K562 (cell line): ENCODE results near the gene PID1. TPM values are rescaled to one million over a fixed set of nuclear protein-coding genes. Genes with fewer than 3 reads are reported as not detected.

ENCODE experiments used
- ATAC-seq: fragments of 200-7000 bp; cut with Tn5 transposase; 3 replicates; pipeline ENCODE4 v1.9.1; 2020; ENCODE audit warnings: moderate library complexity
- BruUV-seq: library from RNA; stranded (reverse); fragments of 400-500 nt; replicated peaks from 2 replicates; lab custom pipeline; 2021; lab: Mats Ljungman, UMichigan
- CTCF ChIA-PET: fragments of 300-600 bp; formaldehyde crosslinking; extraction: SDS; loops from one replicate; lab custom pipeline; 2021; ENCODE audit warnings: low intra/inter-chr PET ratio; lab: Yijun Ruan, JAX
- POLR2A ChIA-PET: fragments of 300-600, 350-650 bp; sonication (Branson Sonifier 250); formaldehyde crosslinking; extraction: SDS; loops from one replicate; lab custom pipeline; 2021; ENCODE audit warnings: antibody characterized with exemption, inconsistent platforms; lab: Yijun Ruan, JAX
- DNase-seq, 4 experiments: peaks; one replicate each; pipeline versions ENCODE4 v3.0.0 to v3.0.0-alpha.2; 2011 to 2018; ENCODE audit warnings: low spot score in 3 of 4, mixed read lengths in 3 of 4; ENCODE audit errors: extremely low read depth in 1 of 4
- FAIRE-seq: peaks from 2 replicates; lab custom pipeline; 2011; peaks lifted over from hg19 to GRCh38; lab: Jason Lieb, UNC
- H2AFZ ChIP-seq: 2 replicates; pipeline ENCODE4 v1.6.0; 2011; ENCODE audit warnings: low read depth, low read length, control low read depth, inconsistent platforms
- H3K27ac ChIP-seq: fragments of 200-600 bp; 3 replicates; pipeline ENCODE4 v1.8.0; 2011; ENCODE audit warnings: low read depth, mild to moderate bottlenecking, control low read depth, inconsistent platforms, low read length, moderate library complexity, mixed read lengths; ENCODE audit errors: extremely low read depth
- H3K27me3 ChIP-seq, 2 experiments: fragments of 300-600 bp in 1 of 2; 2 replicates in 1 of 2; 3 replicates in 1 of 2; pipeline versions ENCODE4 v1.6.0 to v1.8.0; 2011; ENCODE audit warnings: inconsistent platforms in 2 of 2, low read length in 2 of 2, mild to moderate bottlenecking in 1 of 2, mixed read lengths in 1 of 2, moderate library complexity in 1 of 2; ENCODE audit not compliant: control insufficient read depth in 2 of 2, insufficient read depth in 2 of 2
- H3K36me3 ChIP-seq: fragments of 300-600 bp; 3 replicates; pipeline ENCODE4 v1.8.0; 2011; ENCODE audit warnings: mild to moderate bottlenecking, low read length, inconsistent platforms; ENCODE audit not compliant: control insufficient read depth, insufficient read depth
- H3K4me1 ChIP-seq, 2 experiments: fragments of 200-600 bp in 1 of 2; replicated peaks in 1 of 2; 2 replicates in 1 of 2; 3 replicates in 1 of 2; pipeline versions ENCODE4 v1.5.1 to v1.8.0; 2011; ENCODE audit warnings: inconsistent platforms in 2 of 2, low read length in 2 of 2, mild to moderate bottlenecking in 1 of 2, mixed read lengths in 1 of 2, moderate library complexity in 1 of 2; ENCODE audit not compliant: control insufficient read depth in 2 of 2, insufficient read depth in 2 of 2
- H3K4me2 ChIP-seq: 2 replicates; pipeline ENCODE4 v1.6.1; 2011; ENCODE audit warnings: low read length, control low read depth, inconsistent platforms, mixed read lengths; ENCODE audit not compliant: insufficient read depth
- H3K4me3 ChIP-seq: fragments of 200-600 bp; sonication (generic), shearing (Covaris generic); 2 replicates; pipeline ENCODE4 v1.5.1; 2016; ENCODE audit warnings: control low read depth, inconsistent platforms
- H3K79me2 ChIP-seq: fragments of 200-600 bp; 3 replicates; pipeline ENCODE4 v1.8.0; 2011; ENCODE audit warnings: low read length, inconsistent platforms; ENCODE audit not compliant: control insufficient read depth, insufficient read depth
- H3K9ac ChIP-seq, 2 experiments: 2 replicates each; pipeline versions ENCODE4 v1.6.0 to v1.6.1; 2011; ENCODE audit warnings: low read depth in 2 of 2, low read length in 2 of 2, control low read depth in 1 of 2, inconsistent platforms in 1 of 2, mild to moderate bottlenecking in 1 of 2, mixed read lengths in 1 of 2; ENCODE audit not compliant: insufficient read depth in 1 of 2
- H3K9me1 ChIP-seq: one replicate; pipeline ENCODE4 v1.6.0; 2011; ENCODE audit warnings: inconsistent platforms, mild to moderate bottlenecking, low read length, moderate library complexity; ENCODE audit not compliant: control insufficient read depth, insufficient read depth
- H3K9me3 ChIP-seq: replicated peaks from 2 replicates; pipeline ENCODE4 v1.5.1; 2011; ENCODE audit warnings: low read depth, low read length, inconsistent platforms; ENCODE audit not compliant: control insufficient read depth, insufficient read depth
- H4K20me1 ChIP-seq: replicated peaks from 2 replicates; pipeline ENCODE4 v1.6.1; 2011; ENCODE audit warnings: low read length, inconsistent platforms, mixed read lengths; ENCODE audit not compliant: control insufficient read depth, insufficient read depth
- CSDE1 ChIP-seq, 2 experiments: fragments of 450-650 bp; IDR thresholded peaks; 2 replicates each; pipeline ENCODE4 v1.6.1; 2016; ENCODE audit warnings: mild to moderate bottlenecking in 1 of 2
- CXXC5 ChIP-seq: fragments of 250-450 bp; sonication (Bioruptor Pico); IDR thresholded peaks from 2 replicates; pipeline ENCODE4 v1.8.0; 2022; ENCODE audit warnings: inconsistent platforms, mild to moderate bottlenecking, moderate library complexity
- HBP1 ChIP-seq: fragments of 450-650 bp; formaldehyde crosslinking; IDR thresholded peaks from 2 replicates; pipeline ENCODE4 v1.4.0; 2022; ENCODE audit warnings: missing genetic modification characterization
- TEAD4 ChIP-seq, 2 experiments: sonication (generic) in 1 of 2; formaldehyde crosslinking in 1 of 2; IDR thresholded peaks; 2 replicates each; pipeline versions ENCODE4 v1.6.1 to v1.8.0; 2012 to 2022; ENCODE audit warnings: borderline replicate concordance in 1 of 2, inconsistent platforms in 1 of 2, low read length in 1 of 2, mild to moderate bottlenecking in 1 of 2, missing genetic modification reagents in 1 of 2
- THAP7 ChIP-seq: fragments of 250-450 bp; sonication (Bioruptor Pico); IDR thresholded peaks from 2 replicates; pipeline ENCODE4 v1.5.0; 2021
- ZNF586 ChIP-seq: fragments of 450-650 bp; formaldehyde crosslinking; conservative IDR thresholded peaks from 2 replicates; pipeline ENCODE4 v1.4.0; 2020; ENCODE audit warnings: mild to moderate bottlenecking, moderate library complexity
- WGBS: fragments of 100-300 bp; shearing (Covaris generic); methylation state at CpG from one replicate; pipeline ENCODE4 v1.1.6; 2016; ENCODE audit warnings: low coverage, mixed read lengths; ENCODE audit not compliant: insufficient coverage; ENCODE audit errors: missing lambda C conversion rate; 5-methylcytosine and 5-hydroxymethylcytosine counted together
- in situ Hi-C: fragments of 300-500 bp; cut with MboI; formaldehyde crosslinking; loops from 4 replicates; pipeline ENCODE4 v1.15.0; 2018; ENCODE audit warnings: inconsistent platforms, mixed read lengths
- intact Hi-C: fragments of 100-400 bp; cut with micrococcal nuclease; formaldehyde crosslinking; loops from 2 replicates; pipeline ENCODE4 v1.14.2; 2022
- polyA plus RNA-seq, 8 experiments: library from polyadenylated mRNA; depleted of rRNA in 4 of 8; stranded (reverse) in 5 of 8; unstranded in 3 of 8; fragments of >200 nt; fragmentation: Nextera tagmentation in 2 of 8; fragmentation: Illumina TruSeq in 1 of 8; extraction: Ambion mirVana in 2 of 8; extraction: Trizol in 1 of 8; gene quantifications; 2 replicates each; pipeline versions ENCODE4 v1.2.1 to v1.2.3, GENCODE V29; 2011 to 2014; ENCODE audit warnings: inconsistent platforms in 1 of 8, missing spikeins in 1 of 8
- total RNA-seq, 7 experiments: library from RNA; depleted of rRNA in 6 of 7; stranded (reverse); fragments of >200 nt in 6 of 7; fragmentation: Illumina TruSeq in 2 of 7; extraction: Trizol in 2 of 7; gene quantifications; 2 replicates each; pipeline versions ENCODE4 v1.2.1 to v1.2.3, GENCODE V29; 2011 to 2021; ENCODE audit warnings: low replicate concordance in 1 of 7

The PID1 gene
- total and polyA plus RNA-seq, 9 of the 15 experiments (the other 6 are each of a cell fraction or from before 2014, with no cell fraction given) = not detected

GRCh38 chr2:229191413-229191812, 79.7 kb downstream of the PID1 start:
- no peak for TF ChIP-seq ZNF586 (CRISPR knock-in tag)
- TF ChIP-seq CXXC5 (CRISPR knock-in tag) = no peak
- TF ChIP-seq TEAD4 (IDR thresholded peaks at IDR 0.05; ENCODE audit: low read length) = no peak
- TF ChIP-seq TEAD4 (CRISPR knock-in tag; IDR thresholded peaks at IDR 0.05; ENCODE audit: borderline replicate concordance) = no peak
- TF ChIP-seq THAP7 (CRISPR knock-in tag) = no peak
- TF ChIP-seq HBP1 (CRISPR knock-in tag) = no peak
- TF ChIP-seq CSDE1 (IDR thresholded peaks at IDR 0.05) = no peak
- Histone ChIP-seq H3K4me1 (no peaks in the 10 kb centered on the region), H3K36me3 (no peaks in the 10 kb centered on the region), H3K9me1 (no peaks in the 10 kb centered on the region), H3K9ac (no peak overlapping the region), H3K4me2 (no peak overlapping the region), H3K9me3 (no peaks in the 10 kb centered on the region), H3K79me2 (no peaks in the 10 kb centered on the region), H3K27me3 (no peaks in the 10 kb centered on the region), H3K27ac (no peak overlapping the region), H3K4me3 (no peak overlapping the region), H4K20me1 (no peaks in the 10 kb centered on the region), H2AFZ (no peak overlapping the region)
- ATAC-seq (no peak), DNase-seq (no peak), FAIRE-seq (no peak)
- in situ Hi-C loops = no loop called here
- BruUV-seq = no TSS peak
- WGBS = 0% methylated on average over 1 of the region's 1 CpG
- intact Hi-C loops = no loop called here
- CTCF ChIA-PET = no interaction called here
- POLR2A ChIA-PET = no interaction called here
